Stimulated activated CD4-positive, alpha-beta T cell treated with anti-CD3 and anti-CD28 coated beads, Interleukin-4, amount 100 ng/mL, for 48 hours (primary cell): ENCODE measurements around the gene CALHM6.

Source experiments
- DNase-seq, 2 donors: peaks; one replicate each; pipeline ENCODE4 v3.0.0-alpha.2; 2020; ENCODE audit warnings: low read depth in 2 of 2

CALHM6 gene

DNA sequence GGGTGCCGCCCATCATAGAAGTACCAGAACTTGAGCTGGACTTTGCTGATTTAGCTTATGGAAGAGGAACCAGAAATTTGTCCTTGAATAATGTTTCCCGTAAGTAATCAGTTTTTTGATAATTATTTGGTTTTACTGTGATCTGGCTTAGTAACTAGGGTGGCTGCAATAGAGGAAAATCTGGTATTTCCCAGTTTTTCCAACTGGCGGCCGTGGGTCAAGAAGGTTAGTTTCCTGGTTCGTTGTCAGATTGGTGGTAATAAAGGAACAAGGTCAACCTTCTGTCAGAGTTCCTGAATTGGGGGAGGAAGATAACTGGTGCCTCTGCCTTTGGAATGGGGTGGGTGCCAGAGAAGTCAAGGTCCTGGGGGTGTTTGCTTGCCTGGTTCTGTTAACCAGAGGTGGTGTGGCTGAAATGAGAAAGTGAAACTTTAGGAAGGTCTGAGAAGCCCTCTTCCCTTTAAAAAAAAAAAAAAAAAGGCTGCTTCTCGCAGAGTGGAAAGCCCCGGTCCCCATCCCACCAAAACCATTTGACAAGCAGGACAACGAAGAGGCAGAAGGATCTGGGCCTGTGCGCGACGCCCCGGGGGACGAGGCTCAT is at the start of gene CALHM6:
Gene CALHM6, plus strand, starts transcription at position 45 of the 601 bp plus-strand sequence. Its CDS starts 555 bp downstream, at position 600.
- no peak for DNase-seq

DNA sequence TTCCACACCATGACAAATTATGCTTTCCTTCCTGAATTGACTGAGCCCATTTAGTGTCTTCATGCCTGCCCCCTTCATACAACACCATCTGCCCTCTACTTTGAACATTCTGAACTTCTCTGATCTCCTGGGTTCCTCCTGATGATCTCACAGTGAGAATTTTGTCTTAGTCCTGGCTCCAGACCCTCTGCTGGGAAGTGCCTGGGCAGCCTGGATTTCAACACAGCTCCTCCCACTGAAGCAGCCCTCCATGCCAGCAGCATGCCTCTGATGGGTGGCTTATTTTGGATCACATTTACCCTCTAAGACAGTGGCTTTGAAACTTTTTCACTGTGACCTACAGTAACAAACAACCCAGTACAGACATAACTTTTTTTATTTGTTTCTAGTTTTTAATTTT is 48.9 kb upstream of the CALHM6 start:
- DNase-seq, result no peak

DNA sequence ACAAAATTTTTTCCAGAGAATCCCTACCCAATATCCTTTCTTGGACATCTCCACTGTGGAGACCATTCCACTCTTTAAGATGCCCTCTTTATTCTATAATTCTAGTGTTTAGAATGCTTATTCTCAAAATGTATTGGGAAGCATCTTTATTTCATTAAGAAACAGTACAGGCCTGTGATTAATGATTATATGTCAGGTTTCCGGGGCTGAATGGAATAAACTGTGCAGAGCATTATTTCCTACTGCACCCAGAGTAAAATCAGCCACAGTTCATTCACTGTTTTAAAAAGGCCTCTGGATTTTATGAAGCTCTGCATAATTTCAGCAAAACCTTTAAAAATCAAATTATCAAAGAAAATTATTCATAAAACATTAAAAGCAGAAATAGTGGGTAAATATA is 47.8 kb upstream of the CALHM6 start:
- no peak for DNase-seq

DNA sequence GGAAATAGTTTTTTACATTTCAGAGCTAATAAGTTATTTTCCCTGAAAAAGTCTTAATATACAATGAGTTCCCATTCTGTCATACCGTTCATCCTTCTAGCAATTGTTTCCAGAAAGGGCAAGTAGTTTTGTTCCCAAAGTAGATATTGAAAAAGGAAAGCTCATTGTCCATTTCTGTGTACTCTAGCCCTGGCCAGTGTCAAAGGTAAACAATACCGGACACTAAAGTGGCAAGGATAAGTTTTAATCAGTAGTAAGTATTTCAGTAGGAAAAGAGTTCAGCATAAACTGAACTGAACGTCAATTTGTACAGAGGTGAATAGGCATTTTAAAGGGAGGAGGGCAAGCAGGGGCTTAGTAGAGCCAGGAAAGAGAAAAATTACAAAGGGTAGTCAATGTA is 43.5 kb upstream of the CALHM6 start:
- DNase-seq, result no peak

DNA sequence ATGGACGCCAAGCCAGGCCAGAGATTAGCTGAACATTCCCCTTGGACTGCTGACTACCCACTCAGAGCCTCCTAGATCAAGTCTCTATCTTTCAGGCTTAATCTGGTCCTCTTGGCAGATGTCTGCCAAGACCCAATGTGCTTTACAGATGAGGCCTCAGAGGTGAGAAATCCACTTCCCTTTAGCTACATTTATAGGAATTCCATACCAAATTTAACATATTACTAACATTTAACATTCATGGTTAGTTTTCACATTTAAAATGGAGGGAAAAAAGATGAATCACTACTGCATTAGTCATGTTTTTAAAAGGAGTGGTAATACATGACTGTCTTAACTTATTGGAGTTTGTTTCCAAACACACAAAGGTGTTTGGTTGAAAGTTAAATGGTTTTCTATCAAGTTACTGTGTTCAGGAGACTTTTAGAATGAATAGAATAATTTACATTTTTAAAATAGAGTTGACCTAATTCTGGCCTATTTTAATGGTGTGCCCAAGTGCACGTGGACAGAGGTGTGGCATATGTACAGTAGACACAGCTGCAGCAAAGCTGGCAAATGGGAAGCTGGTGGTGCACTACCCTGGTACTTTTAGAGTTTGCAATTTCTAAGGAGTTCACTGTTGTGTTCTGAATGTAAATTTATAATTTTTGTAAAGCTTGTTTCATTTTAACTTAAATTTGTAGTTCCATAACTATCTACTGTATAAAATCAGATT is 41.9 kb upstream of the CALHM6 start:
- no peak for DNase-seq

DNA sequence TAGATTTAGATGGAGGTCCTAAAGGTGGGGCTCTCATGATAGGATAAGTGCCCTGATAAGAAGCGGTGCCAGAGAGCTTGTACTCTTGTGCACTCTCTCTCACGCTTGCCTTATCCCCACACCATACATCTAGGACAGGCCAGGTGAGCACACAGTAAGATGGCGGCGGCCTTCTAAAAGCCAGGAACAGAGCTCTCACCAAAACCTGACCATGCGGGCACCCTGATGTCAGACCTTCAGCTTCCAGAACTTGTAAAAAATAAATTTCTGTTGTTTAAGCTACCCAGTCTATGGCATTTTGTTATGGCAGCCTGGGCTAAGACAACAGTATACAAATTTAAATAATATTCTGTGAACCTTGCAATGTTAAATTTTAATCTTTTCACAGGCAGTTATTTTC is 40.8 kb upstream of the CALHM6 start:
- DNase-seq, result no peak

DNA sequence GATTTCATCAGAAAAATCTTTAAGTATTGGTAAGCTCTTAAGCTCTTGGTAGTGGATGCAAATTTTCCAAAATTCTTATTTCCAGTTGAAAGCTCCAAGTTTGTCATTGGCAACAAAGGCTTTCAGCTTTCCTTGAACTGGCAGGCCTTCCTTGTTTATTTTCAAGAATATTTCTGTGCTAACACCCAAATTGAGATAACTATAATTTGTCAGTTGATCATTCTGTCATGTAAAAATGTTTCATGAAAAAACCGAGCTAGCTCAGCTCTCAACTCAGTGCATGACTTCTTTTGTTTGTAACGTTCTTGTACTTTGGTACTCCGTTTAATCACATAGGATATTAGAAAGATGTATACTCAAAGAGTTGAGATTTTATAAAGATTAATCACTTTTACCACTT is 38.9 kb upstream of the CALHM6 start:
- no peak for DNase-seq

DNA sequence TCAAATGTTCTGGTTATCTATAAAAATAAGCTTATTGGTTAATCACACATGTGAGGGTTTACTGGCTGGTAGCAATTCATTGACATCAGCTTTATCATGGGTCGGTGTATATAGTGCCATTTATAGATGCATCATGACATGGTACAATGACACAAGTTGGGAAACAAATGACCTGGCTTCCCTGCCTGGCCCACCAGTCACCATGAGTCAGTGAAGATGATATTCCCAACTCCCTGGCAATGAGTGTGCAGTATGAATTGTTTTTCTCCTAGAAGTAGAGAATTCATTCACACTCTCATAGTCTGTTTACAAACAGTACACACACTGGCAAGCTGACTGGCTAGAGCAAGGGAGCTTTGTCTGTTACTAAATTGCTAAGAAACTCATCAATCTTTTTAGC is 37.2 kb upstream of the CALHM6 start:
- DNase-seq, result no peak

DNA sequence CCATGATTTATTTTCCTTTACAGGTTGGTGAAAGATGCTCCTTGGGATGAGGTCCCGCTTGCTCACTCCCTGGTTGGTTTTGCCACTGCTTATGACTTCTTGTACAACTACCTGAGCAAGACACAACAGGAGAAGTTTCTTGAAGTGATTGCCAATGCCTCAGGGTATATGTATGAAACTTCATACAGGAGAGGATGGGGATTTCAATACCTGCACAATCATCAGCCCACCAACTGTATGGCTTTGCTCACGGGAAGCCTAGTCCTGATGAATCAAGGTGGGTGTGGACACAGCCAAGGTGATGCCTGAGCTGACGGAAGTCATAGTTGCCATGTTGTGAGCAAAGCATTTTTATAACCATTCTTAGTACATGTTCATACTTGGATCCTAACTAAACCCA is 34.6 kb upstream of the CALHM6 start:
- DNase-seq, result no peak

DNA sequence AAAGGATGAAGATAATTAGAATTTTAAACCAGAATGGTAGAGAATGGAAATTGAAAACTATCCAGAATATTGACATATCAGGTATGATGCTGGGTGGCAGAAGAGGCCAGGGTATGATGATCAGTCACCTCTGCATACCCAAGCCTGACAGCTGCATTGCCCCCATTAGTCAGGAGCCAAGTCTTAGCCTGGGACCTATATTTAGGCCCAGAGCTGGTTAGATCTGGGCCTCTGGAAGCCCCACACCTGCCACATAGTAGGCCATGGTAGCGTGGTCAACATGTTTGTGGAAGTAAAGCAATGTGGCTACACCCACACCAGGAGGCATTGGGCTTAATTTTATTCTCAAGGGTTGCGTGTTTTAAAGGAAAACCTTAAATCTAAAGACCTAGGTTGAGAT is 32.1 kb upstream of the CALHM6 start:
- DNase-seq, result no peak

DNA sequence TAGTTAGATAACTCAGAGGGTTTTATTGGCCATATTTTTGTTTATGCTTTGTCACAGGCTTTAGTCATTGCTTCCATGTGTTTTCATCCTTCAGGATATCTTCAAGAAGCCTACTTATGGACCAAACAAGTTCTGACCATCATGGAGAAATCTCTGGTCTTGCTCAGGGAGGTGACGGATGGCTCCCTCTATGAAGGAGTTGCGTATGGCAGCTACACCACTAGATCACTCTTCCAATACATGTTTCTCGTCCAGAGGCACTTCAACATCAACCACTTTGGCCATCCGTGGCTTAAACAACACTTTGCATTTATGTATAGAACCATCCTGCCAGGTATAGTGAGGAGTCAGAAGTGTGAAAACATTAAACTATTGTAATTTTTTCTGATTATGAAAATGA is 30.3 kb upstream of the CALHM6 start:
- no peak for DNase-seq

DNA sequence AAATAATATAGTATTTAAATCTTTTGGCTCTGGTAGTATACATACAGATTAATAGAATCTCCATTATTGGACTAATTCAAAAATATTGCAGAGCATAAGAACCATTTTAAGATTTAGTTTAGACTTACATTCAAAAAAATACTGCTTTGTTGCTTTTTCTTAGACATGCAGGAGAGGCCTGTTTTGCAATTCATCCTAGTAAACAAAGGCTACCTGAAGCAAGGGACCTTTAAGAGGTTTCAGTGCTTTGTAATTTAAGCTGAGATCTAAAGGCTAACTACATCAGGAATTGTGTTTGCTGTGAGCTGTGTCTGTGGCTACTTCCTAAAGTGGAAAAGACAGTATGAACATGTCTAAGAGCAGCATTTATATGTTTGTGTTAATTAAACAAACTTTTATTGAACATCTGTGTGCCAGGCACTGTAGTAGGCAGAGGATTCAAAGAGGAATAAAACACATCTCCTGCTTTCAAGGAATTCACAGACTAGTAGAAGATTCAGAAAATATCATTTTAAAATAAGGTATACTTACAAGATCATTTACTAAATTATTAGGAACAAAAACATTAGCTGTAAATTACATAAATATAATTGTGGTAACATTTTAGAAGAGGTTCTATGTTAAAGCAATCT is 29.1 kb upstream of the CALHM6 start:
- no peak for DNase-seq

DNA sequence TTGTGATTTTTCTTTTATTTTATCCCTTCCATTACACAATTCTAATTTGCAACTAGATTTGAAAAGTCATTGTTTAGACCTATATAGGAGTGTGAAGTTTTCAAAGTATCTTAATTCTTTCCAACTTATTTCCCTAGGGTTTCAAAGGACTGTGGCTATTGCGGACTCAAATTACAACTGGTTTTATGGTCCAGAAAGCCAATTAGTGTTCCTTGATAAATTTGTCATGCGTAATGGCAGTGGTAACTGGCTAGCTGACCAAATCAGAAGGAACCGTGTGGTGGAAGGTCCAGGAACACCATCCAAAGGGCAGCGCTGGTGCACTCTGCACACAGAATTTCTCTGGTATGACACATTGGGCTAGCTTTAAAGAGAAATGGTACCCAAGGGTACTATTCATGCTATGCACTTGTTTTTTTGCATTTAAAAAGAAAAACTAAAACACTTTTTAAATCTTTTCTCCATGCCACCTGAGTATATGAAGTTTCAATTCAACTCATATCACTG is 27.9 kb upstream of the CALHM6 start:
- no peak for DNase-seq

DNA sequence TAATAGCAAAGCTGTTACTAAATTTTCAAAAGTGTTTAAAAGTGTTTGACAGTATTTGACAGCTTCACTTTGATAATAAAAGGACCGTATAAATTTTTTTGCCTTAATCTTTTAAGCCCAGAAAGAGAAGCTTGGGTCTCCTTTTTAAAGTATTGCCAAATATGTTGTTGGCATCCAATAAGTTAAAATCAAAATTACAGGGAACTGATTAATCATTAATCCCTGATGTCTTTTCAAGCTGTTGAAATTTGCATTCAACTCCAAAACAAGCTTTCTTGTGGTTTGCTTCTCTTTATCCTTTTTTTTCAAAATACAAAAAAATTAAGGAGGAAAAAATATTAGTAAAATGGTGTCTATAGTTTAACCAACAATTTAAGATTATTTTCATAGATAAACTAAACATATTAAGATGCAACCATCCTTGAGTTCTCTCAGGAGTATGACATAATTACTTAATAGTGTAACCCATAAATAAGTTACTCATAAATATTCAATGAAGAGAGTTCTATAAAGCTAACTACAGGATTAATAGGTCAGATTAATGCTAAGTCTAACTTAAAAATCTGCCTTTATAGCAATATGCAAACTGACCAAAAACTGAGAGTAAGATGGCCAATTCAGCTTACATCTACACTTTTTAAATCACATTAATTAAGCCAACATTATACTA is 27.0 kb upstream of the CALHM6 start:
- no peak for DNase-seq

DNA sequence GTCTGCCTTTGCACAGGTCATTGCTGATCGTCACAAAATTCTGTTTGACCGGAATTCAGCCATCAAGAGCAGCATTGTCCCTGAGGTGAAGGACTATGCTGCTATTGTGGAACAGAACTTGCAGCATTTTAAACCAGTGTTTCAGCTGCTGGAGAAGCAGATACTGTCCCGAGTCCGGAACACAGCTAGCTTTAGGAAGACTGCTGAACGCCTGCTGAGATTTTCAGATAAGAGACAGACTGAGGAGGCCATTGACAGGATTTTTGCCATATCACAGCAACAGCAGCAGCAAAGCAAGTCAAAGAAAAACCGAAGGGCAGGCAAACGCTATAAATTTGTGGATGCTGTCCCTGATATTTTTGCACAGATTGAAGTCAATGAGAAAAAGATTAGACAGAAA is 24.6 kb upstream of the CALHM6 start:
- no peak for DNase-seq

DNA sequence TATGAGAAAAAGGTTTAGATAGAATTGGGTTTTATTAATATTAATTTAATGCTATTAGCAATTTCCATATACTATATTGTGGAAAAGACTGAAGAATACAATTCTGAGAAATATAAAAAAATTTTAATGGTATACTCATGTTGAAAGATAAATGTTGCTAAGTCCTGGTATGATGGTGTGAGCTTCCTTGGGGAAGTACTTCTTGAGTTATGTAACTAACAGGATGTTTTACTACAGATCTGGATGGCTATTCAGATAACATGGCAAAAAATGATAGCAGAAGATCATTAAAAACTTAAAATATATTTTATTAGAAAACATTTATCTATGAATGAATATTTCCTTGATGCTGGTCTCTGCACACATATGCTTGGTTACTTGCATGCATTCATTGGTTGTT is 23.5 kb upstream of the CALHM6 start:
- no peak for DNase-seq

DNA sequence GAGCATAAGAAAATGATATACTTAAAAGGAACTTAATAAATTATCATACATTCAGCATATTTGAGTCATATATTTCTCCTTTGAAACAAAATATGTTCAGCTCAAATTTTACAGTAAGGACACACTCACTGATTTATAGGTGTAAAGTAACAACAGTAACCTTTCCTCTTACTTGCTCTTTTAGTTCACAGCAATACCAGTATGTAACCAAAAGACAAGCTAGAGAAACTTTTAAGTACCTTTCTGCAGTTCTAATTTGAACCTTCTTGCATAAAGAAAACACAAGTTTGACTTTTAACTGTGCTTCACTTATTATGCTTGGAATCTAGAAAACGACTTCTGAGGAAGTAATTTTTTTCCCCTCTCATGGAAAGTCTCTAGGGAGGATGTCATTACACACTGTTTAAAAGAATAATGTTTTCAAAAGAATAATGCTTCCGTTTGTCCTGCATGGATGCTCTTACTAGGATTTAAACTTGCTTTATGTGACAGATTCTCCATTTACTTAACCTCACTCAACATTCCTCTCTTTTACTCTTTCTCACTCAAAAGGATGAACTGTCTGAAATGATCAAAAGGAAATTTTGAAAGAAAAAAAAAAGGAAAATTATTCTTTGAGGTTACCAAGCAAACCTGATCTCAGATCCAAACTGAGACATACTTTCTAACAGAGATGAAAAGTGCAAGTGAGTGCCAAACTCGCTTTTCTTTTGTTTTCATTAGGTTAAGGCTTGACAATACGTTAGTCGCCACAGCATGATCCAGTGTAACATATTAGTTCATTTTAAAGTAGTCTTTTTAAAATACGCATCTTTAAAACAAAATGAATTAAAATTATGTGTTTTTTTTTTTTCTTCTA is 22.4 kb upstream of the CALHM6 start:
- no peak for DNase-seq

DNA sequence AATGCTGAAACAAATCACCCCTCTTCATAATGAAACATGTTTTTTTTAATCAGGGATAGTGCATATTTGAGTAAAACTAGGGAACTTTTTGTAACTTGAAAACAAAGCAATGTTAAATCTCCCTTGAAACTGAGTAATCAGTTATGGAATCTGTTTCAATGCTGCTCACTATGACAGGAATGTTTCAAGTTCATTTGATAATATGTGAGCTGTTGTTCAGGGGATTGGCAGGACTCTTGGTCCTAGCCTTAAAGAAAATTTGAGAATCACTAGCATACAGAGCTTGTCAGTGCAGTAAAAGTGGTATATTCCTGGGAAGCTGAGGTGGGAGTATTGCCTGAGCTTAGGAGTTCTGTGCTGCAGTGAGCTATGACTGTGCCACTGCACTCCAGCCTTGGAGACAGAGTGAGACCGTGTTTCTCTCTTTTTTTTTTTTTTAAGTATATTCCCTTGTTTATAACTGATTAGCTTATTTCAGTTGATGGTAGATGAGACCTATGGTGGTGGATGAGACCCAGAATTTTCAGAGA is 21.6 kb upstream of the CALHM6 start:
- no peak for DNase-seq

DNA sequence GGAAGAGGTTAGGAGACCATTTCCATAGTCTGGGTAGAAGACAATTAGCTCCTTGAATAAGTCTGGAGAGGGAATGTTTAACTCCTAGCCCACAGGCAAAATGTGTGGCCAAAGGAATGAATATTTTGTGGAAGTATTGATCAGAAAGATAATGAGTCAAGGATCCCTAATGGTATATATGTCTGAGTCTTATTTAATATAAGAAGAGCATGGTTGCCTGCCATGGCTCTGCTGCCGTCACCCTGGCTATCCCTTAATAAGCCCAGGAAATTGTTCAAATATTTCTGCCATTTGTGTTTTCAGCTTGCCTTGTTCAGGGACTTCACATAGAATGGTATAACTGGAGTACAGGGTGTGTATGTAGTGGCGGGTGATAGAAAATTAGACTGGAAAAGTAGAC is 18.1 kb upstream of the CALHM6 start:
- no peak for DNase-seq

DNA sequence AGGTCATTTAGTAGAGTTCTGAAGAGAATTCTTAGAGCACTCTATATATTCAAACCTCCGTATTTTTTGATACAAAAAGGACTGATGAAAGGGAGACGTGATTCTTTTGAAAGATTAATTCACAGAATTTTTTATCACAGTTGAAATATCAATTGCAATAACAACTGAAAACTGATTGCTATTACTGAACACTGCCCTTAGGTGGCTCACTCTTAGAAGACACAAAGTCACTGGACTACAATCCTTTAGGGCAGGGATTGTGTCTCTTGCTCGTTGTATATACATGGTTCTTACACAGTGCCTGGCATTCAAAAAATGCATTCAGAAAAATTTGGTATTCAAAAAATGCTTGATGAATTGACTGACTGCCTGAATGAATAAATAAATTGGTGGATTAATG is 17.1 kb upstream of the CALHM6 start:
- DNase-seq, result no peak

DNA sequence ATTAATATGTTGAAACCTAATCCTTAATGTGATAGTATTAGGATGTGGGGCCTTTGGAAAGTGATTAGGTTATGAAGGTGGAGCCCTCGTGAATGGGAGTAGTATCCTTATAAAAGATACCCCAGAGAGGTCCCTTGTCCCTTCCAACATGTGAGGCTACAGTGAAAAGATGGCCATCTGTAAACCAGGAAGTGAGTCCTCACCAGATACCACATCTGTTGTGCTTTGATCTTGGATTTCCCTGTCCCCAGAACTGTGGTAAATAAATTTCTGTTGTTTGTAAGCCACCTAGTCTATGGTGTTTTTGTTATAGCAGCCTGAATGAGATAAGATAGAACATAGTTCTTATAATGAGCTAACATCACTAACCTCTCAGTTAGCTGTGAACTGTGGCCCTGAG is 16.6 kb upstream of the CALHM6 start:
- no peak for DNase-seq
